GM21390 (cell line): ENCODE results near the gene CTAG1B.
"Not testable (repeated sequence)": the region's sequence is repeated elsewhere in the genome, so short reads cannot be mapped to it uniquely, and the experiment has no call there.

ENCODE experiments used
- ATAC-seq: cut with Tn5 transposase; IDR thresholded peaks from one replicate; pipeline ENCODE4 v1.9.1; 2021; ENCODE audit not compliant: unreplicated experiment

CTAG1B gene

GRCh38 chrX:154628960-154629359, 9.9 kb upstream of the CTAG1B start:
- not testable (repeated sequence) for ATAC-seq

GRCh38 chrX:154620767-154621414, 1.8 kb upstream of the CTAG1B start:
- not testable (repeated sequence) for ATAC-seq

GRCh38 chrX:154613586-154613985, 5.5 kb downstream of the CTAG1B start:
- not testable (repeated sequence) for ATAC-seq

- ATAC-seq: not testable (repeated sequence)
Measured at GRCh38 chrX:154611146-154611545, 7.9 kb downstream of the CTAG1B start.

- not testable (repeated sequence) for ATAC-seq
Measured at GRCh38 chrX:154608823-154609222, 10.3 kb downstream of the CTAG1B start.

- ATAC-seq: not testable (repeated sequence)
Measured at GRCh38 chrX:154607976-154608375, 11.1 kb downstream of the CTAG1B start.

- ATAC-seq: no peak
Measured at GRCh38 chrX:154607370-154607769, 11.7 kb downstream of the CTAG1B start.

- no peak for ATAC-seq
Measured at GRCh38 chrX:154605566-154605965, 13.5 kb downstream of the CTAG1B start.

- no peak for ATAC-seq
Measured at GRCh38 chrX:154603438-154604430, 15.3 kb downstream of the CTAG1B start.

- no peak for ATAC-seq
Measured at GRCh38 chrX:154602766-154603437, 16.2 kb downstream of the CTAG1B start.

GRCh38 chrX:154602226-154602625, 16.9 kb downstream of the CTAG1B start:
- ATAC-seq: no peak

GRCh38 chrX:154600759-154601374, 18.2 kb downstream of the CTAG1B start:
- ATAC-seq: no peak

GRCh38 chrX:154599531-154599930, 19.6 kb downstream of the CTAG1B start:
- ATAC-seq: no peak

GRCh38 chrX:154598656-154599055, 20.4 kb downstream of the CTAG1B start:
- ATAC-seq: no peak

GRCh38 chrX:154597221-154597620, 21.9 kb downstream of the CTAG1B start:
- ATAC-seq: no peak

- ATAC-seq: no peak
Measured at GRCh38 chrX:154596290-154596929, 22.7 kb downstream of the CTAG1B start.

- no peak for ATAC-seq
Measured at GRCh38 chrX:154595559-154596249, 23.4 kb downstream of the CTAG1B start.

- no peak for ATAC-seq
Measured at GRCh38 chrX:154594491-154594890, 24.6 kb downstream of the CTAG1B start.

GRCh38 chrX:154593201-154593600, 25.9 kb downstream of the CTAG1B start:
- ATAC-seq: no peak

GRCh38 chrX:154592505-154592904, 26.6 kb downstream of the CTAG1B start:
- no peak for ATAC-seq
